Adipose tissue (tissue), 3 donors: ENCODE measurements around the gene BEND2. TPM values are rescaled to one million over a fixed set of nuclear protein-coding genes. Genes with fewer than 3 reads are reported as not detected.
"Not testable (repeated sequence)": the region's sequence is repeated elsewhere in the genome, so short reads cannot be mapped to it uniquely, and the experiment has no call there.

Experiments
- H3K27ac ChIP-seq: one replicate; pipeline ENCODE4 v1.5.1; 2013; ENCODE audit warnings: low read depth, low read length
- WGBS, 3 donors: extraction: QIAGEN DNeasy Blood & Tissue Kit; methylation state at CpG; one replicate each; pipeline ENCODE4 v1.1.7; 2013; 5-methylcytosine and 5-hydroxymethylcytosine counted together
- polyA plus RNA-seq, 3 donors: library from polyadenylated mRNA; stranded (reverse); fragments of 200-250 nt; gene quantifications; one replicate each; pipeline ENCODE4 v1.2.3, GENCODE V29; 2013
- donor health status: healthy with polysubstance abuse.
- donor health status: Bipolar disorder and iron deficiency.
- donor health status: healthy.

BEND2 gene
- not detected for polyA plus RNA-seq

DNA sequence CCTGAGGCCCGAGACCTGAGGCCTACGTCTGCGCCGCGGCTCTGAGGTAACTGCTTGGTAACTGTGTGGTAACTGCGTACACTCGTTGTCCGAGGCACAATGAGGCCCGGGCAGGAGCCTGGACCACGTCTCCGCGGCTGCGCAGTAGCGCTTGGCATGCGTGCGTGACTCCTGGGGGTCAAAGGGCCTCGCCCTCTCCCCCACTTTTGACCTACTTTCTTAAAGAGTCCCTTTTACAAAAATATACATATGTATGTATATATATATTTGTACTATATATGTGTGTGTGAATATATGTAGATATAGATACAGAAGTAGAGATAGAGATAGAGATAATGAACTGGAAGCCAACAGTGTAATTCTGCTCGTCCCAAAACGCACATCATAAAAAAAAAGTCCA is at the start of gene BEND2:
BEND2 (minus strand) TSS at position 101 of the 400 bp plus-strand sequence. CDS start 136 bp downstream, outside the sequence.
- 94 to 95% (median 95%) methylated on average over 16 to 19 of the region's 19 CpGs for WGBS, 3 donors
- no peak within 1 kb of the TSS for H3K27ac ChIP-seq

DNA sequence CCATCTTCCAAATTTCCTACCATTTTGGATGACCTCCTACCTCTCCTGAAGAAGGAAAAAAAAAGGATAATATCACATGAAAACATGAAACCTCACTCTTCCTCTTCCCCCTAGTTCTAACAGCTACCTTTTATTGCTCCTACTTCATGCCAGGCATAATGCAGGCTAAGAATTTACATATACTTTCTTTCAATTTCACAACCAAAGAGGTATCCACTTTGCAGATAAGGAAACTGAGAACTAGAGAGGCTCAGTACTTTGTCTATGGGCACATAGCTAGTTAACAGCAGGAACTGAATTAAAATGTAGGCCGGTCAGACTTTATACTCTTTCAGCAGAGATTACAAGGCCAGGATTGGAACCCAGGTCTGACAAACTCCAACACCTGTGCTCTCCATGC is 34.4 kb upstream of the BEND2 start:
- 94 to 100% (median 97%) methylated on average over 1 of the region's 1 CpG for WGBS, 3 donors
- H3K27ac ChIP-seq = no peak overlapping the region

DNA sequence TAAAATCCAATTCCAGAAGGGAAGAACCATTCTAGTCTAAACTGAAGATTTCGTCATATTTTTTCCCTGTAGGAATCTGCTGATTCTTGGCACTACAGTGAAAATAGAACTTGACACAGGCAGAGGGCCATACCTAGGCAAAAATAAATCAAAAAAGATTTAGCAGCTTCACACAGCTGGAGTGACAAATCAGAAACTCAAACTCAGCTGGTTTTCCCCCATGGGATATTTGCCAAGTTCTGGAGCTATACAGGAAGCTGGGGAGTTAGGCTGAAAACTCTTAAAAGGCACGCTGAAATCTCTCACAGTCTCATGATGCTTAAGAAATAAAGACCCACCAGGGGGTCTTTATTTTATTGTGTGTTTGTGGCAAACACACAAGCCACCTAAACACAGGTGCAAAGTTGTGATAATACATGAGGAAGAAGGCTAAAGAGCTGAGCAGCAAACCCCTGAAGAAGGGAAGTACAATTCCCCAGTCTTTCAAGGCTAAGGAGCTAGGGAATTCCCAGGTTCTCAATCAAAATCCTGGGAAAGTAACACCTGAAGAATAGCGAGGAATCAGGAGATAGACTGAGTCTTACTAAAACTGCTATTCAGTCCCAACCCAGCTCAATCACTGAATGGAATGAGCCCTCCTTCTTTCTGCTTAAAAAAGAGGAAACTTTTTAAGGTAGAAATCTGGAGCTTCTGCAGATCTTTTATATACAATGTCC is 32.1 kb upstream of the BEND2 start:
- WGBS, 3 donors = 28 to 42% (median 36%) methylated on average over 3 of the region's 3 CpGs
- H3K27ac ChIP-seq = no peak overlapping the region

DNA sequence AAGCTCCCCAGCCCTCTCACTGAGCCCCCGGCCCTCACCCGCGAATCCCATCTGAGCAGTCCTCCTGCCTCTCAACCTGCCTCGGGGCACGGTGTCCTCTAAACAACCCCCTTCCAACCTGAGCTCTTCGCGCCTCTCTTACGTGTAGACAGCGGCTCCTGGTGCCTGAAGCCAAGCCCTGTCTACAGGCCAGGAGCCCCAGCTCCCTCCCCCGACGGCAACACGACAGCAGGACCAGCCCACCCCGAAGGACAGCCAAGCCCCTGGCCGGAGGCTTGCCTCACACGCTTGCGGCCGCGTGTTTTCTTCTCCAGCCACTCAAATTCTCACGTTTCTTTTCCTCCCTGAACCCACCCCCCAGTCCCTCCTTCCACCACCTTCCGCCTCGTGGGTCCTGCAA is 9.0 kb upstream of the BEND2 start:
- 73 to 81% (median 74%) methylated on average over 12 to 19 of the region's 21 CpGs for WGBS, 3 donors

DNA sequence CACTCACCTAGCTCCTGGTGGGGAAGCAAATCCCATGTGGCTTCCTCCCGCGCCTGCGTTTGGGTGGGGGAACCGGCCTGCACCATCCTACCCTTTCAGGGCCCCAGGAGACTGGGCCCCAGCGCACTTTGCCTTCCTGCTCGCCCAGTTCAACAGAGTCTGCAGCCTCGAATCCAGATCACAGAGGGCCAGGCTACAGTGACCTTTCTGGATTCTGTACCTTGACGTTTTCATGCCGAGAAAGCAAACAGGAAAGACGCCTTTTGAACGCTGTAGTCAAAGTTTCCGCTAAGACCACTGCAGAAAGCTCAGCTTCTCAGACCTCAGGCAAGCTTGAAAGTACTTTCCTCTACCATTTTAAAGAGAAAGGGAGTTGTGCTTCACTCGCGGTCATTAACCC is 7.4 kb upstream of the BEND2 start:
- 78 to 89% (median 82%) methylated on average over 14 of the region's 14 CpGs for WGBS, 3 donors

More for the DNA sequence above, 9.0 kb upstream of the BEND2 start:
- not testable (repeated sequence) for H3K27ac ChIP-seq

DNA sequence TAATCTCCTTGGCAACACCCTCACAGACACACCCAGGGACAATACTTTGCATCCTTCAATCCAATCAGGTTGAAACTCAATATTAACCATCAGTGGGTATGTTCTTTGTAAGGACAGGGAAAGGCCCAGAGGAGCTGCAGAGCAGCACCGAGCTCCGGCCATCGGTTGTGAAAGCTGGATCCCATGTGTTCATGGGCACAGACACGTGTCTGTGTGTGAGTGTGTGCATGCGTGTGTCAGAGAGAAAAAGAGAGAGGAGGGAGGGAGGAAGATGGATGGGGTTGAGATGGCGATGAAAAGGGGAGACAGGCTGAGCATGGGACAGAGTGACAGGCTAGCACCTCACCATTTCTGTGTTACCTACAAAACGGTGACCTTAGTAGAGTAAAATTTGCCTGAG is 6.8 kb upstream of the BEND2 start:
- WGBS, 3 donors = 77 to 97% (median 91%) methylated on average over 6 to 7 of the region's 7 CpGs
- H3K27ac ChIP-seq = no peak overlapping the region

More for the DNA sequence above, 7.4 kb upstream of the BEND2 start:
- no peak overlapping the region for H3K27ac ChIP-seq

DNA sequence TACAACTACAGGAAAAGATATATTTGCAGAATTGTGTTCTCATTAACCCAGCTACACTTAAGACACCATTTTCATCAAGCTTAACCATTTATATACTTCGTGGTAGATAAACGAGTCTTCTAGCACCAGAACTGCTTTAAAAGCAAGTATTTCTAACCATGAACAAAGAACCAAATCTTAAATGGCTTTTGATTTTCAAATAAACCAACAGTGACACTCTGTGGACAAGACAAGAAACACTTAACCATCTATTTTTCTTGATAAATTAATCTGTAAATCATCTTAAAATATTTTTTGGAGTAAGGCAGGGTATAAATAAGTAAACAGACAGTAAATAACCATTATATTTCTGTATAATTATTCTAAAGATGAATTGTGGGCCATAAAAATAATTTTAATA is 10.2 kb downstream of the BEND2 start:
- no peak overlapping the region for H3K27ac ChIP-seq
- 21 to 38% (median 28%) methylated on average over 2 of the region's 2 CpGs for WGBS, 3 donors

DNA sequence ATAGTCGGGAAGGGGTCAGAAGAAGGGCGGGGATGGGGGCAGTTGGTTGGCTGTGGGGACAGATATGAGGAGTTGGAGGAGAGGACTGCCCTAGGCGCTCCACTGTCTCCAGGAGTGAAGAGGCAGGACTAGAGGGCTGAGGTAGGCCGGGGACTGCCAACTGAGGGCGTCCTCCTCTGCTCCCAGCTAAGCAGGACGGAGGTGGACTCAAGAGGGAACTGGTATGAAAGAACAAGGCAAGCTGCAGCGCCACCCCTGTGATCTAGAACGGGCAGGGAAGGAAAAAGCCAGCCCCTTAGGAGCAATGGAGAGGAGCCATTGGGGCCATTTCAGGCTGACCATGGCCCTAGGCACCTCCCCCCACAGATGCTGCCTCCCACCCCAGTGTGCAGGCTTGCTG is 14.0 kb downstream of the BEND2 start:
- no peak overlapping the region for H3K27ac ChIP-seq
- 58 to 90% (median 73%) methylated on average over 6 to 8 of the region's 8 CpGs for WGBS, 3 donors

DNA sequence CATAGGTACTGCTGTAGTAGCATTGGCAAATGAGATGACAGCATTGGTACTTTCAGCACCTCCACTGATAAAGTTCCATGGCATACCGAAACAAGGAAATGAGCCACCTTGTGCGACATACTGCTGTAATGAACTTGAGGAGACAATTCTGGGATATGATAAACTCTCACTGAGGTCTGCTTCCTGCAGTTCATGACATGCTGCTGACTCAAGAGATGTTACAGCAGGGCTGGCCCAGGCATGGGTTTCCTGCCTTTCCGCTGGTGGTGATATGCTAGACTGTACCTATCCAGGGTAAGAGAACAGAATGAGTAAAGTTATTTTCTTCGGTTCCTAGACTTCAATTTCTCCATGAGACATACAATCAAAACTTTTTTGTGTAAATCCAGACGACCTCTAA is 17.1 kb downstream of the BEND2 start:
- no peak overlapping the region for H3K27ac ChIP-seq
- 68 to 82% (median 73%) methylated on average over 5 of the region's 5 CpGs for WGBS, 3 donors

DNA sequence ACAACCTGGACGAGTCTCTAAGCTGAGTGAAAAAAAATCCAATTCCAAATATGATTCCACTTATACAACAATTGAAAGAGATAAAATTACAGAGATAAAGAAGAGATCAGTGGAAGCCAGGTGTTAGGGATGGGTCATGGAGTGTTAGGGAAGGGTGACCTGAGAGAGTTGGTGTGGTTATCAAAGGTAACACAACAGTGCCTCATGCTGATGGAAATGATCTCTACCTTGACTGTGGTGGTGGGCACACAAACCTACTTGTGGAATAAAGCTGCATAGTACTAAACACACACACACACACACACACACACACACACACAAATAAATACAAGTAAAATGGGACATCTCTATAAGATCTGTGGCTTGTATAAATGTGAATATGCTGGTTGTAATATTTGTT is 26.0 kb downstream of the BEND2 start:
- H3K27ac ChIP-seq = no peak overlapping the region
- whole genome bisulfite sequencing, 3 donors = 43 to 74% (median 69%) methylated on average over 1 of the region's 1 CpG

DNA sequence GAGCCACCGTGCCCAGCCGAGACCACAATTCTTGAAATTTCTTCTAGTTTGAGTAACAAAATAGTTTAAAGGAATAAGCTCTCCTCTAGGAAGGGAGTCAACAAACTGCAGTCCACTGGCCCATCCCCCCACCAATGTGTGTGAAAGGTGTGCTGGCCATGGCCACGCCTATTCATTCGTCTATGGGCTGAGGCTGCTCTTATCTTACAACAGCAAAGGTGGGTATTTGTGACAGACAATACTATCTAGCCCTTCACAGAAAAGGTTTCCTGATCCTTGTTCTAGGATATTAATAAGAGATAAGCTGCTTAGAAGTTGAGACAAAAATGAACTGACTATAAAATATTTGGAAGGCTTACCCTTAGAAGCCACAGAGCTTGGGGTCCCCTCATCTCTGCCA is 41.2 kb downstream of the BEND2 start:
- WGBS, 3 donors = 77 to 94% (median 93%) methylated on average over 4 of the region's 4 CpGs
- H3K27ac ChIP-seq = no peak overlapping the region

DNA sequence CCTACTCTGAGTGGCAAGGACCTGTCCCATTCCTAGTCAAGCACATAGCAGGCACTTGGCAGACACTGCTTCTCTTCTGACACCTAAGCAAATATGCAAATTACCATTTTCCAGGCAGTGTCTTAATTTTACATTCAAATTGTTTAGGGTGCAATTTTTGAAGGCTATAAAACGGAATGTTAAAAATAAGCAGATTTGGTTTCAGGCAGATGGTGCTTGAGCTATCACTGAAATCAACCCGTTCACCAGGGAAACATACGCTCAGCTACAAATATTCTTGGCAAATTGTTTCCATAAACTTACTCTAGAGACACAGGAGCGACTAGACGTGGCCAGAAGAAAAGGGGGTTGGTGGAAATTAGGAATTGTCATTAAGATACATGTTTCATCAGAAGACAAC is 45.7 kb downstream of the BEND2 start:
- 52 to 74% (median 63%) methylated on average over 5 of the region's 5 CpGs for WGBS, 3 donors
- no peak overlapping the region for H3K27ac ChIP-seq

DNA sequence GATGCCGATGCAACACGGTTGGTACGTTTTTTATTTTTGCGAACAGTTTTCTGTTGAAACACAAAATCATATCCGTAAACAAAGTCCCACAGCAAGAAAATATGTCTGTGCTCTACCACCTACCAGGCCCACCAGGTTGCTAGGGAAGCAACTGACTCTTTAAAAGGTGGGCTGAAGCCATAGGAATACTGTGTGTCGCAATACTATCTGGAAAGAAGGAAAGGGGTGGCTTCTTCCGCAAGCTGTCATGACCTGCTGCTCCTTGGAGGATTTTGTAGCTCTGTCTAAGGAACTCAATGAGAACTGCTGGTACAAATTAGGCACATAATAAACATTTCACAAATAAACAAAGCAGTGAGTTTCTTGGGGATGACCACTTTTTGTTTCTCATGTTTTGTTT is 46.5 kb downstream of the BEND2 start:
- 85 to 91% (median 89%) methylated on average over 7 of the region's 7 CpGs for WGBS, 3 donors
- no peak overlapping the region for H3K27ac ChIP-seq

DNA sequence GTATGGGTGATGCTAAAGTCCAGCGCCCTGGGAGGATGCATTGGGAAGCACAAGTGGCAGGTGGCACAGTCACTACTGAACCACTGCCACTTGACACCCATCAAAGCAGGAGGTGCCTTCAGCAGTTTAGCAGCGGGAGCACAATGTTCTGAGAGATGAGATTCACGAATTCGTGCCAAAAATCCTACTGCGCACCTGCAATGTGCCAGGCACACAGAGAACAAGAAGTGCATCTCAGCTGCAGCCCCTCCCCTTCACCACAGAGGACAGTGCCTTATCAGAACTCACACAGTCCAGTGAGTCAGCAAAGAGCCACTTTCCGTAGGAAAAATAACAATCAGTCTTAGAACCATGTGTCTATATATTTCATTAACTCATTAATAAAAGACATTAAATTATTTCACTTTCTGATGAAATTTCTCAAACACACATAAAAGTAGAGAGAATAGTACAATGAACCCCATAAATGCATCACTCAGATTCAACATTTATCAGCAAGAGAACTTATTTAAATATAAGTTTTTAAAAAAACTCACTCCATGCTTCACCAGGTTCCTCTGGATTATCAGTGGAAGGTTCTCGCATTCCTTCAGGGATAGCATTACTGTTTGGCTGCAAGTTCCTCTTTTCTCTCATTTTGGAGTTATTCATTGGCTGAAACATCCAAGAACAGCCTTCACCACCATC is 47.0 kb downstream of the BEND2 start:
- no peak overlapping the region for H3K27ac ChIP-seq
- 48 to 78% (median 59%) methylated on average over 7 of the region's 7 CpGs for WGBS, 3 donors

DNA sequence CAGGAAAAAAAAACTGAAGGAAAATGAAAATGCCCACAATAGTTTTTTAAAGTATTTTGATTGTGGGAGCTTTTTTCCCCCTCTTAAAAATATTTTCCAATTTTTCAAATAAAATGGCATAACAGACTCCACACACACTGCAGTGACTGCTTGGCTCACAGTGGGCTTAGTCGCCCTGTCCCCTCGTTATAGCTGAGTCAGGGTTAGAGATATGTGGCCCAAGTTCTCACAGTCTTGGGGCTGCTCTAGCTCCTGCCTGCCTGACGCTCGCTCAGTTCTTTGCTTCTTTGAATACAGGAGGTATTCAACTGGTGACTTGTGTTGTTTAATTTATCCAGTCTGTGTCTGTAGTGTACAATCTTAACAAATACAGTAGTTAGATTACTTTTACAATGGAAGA is 47.7 kb downstream of the BEND2 start:
- no peak overlapping the region for H3K27ac ChIP-seq
- WGBS, 3 donors = 75 to 80% (median 78%) methylated on average over 4 of the region's 4 CpGs

DNA sequence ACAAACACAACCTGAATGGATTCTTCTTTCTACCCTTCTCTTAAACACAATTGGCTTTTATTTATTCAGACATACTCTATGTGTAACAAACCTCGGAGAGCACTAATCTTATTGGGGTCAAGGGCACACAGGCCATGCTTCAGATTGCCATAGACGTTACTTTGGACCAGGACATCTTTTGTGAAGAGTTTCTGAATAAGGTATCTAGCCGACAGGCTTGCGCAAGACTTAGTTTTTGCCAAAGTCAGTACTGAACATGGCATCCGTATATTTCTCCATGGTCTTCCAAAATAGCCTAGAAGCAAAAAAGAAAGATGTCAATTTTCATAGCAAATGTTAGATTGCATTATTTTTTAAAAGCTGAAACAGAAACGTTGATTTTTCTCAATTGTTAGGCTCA is 49.8 kb downstream of the BEND2 start:
- 67 to 85% (median 74%) methylated on average over 6 of the region's 6 CpGs for WGBS, 3 donors
- no peak overlapping the region for H3K27ac ChIP-seq

DNA sequence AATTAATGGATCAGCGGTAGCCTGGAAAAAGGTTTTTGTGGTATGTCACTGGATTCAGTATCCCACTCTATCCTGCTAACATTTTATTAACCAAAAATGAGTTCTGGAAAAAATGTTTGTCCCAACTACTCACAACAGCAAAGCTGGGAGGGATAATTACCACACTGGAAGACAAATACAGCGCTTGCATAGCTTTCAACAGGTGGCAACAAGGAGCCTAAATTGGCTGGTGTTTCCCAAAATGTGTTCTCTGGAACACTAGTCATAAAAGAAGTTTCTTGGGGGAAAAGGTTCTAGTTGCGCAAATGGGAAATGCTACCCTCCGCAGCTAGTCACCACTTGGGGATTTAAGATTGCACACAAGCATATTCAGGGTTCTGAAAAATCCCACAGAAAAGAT is 54.6 kb downstream of the BEND2 start:
- 77 to 93% (median 89%) methylated on average over 4 of the region's 4 CpGs for WGBS, 3 donors

DNA sequence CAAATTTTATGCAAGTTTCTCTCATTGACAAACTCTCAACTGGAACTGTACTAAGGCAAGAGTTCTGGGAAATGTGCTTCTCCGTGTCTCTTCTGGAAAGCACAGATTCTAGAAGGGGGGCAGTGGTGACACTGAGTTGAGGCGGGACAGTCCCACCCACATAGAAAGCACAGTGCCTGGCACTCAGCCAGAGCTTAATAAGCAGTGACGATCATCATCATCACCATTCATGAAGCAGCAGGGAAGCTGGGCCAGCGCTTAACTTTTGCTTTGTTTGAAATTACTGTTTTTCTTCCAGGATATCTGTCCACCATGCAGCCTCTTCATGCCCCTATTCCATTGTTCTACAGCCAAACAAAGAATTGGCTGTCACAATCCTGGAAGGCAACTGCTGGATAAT is 60.3 kb downstream of the BEND2 start:
- H3K27ac ChIP-seq = no peak overlapping the region
- WGBS, 3 donors = 48 to 80% (median 75%) methylated on average over 4 of the region's 4 CpGs

More for the DNA sequence above, 54.6 kb downstream of the BEND2 start:
- H3K27ac ChIP-seq = no peak overlapping the region

DNA sequence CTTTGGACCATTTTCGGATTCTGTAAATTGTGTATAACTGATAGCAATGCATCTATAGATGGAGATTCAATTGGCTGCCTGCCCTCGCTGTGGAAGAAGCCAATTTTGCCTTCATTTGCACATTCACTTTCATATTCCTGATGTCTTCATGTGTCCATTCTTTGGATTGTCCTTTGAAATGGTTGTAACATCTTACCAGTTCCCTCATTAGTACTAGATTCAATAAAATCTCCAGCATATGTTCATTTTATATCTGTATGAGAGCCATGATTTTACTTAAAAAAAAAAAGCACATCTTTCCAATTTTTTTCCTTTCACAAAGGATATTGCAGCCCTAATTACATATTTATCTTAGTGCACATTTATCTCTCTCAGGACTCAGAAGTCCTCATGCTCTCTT is 61.7 kb downstream of the BEND2 start:
- WGBS, 3 donors = 58 to 85% (median 83%) methylated on average over 2 of the region's 2 CpGs
- no peak overlapping the region for H3K27ac ChIP-seq

DNA sequence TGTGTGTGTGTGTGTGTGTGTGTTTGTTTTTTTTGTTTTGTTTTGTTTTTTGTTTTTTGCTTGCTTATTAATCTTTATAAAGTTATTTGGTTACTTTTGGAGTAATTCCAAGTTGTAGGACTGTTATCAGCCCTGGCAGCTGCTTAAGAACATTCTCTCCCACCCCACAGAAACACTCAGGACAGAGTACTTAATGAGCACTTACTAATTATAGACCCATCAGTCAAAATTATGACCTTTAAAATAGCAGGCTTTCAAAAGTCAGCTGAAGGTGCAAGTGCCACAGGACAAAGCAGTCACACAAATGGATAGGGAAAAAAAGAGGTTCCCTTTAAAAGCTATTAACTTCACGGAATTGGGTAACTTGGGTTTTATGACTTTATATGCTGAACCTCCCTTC is 69.0 kb downstream of the BEND2 start:
- 33 to 79% (median 68%) methylated on average over 1 of the region's 1 CpG for WGBS, 3 donors
- H3K27ac ChIP-seq = no peak overlapping the region
